NCI-H748 treated with DMSO at 0.1 percent for 48 hours (cell line): ENCODE results near the gene BRME1.
A peak's percentile ranks its signal among the peaks of the same experiment; 100 is the strongest.

Experiments
- DNase-seq: peaks from one replicate; lab custom pipeline; 2025; lab: John Stamatoyannopoulos, UW

BRME1 gene

GRCh38 chr19:13887018-13887436 is 18.9 kb downstream of the BRME1 start:
- DNase-seq = no peak

GRCh38 chr19:13885826-13886365 is 20.0 kb downstream of the BRME1 start:
- no peak for DNase-seq

- DNase-seq = no peak
These were observed 21.0 kb downstream of the BRME1 start for GRCh38 chr19:13884726-13885591.

GRCh38 chr19:13883516-13884064 is 22.3 kb downstream of the BRME1 start:
- no peak for DNase-seq

GRCh38 chr19:13882836-13883235 is 23.1 kb downstream of the BRME1 start:
- no peak for DNase-seq

- no peak for DNase-seq
These were observed 23.5 kb downstream of the BRME1 start for GRCh38 chr19:13882419-13882795.

GRCh38 chr19:13881692-13882418 is 24.1 kb downstream of the BRME1 start:
- DNase-seq = no peak

- no peak for DNase-seq
These were observed 24.6 kb downstream of the BRME1 start for GRCh38 chr19:13881251-13881691.

- peak; percentile 64 for DNase-seq
These were observed 25.6 kb downstream of the BRME1 start for GRCh38 chr19:13880059-13881043.

- no peak for DNase-seq
These were observed 28.6 kb downstream of the BRME1 start for GRCh38 chr19:13877303-13877702.

- no peak for DNase-seq
These were observed 29.1 kb downstream of the BRME1 start, which contains the start of gene NANOS3 for GRCh38 chr19:13876834-13877233. Gene NANOS3 (plus strand): TSS chr19:13877134. CDS start chr19:13877249, 115 bp downstream.

- no peak for DNase-seq
These were observed 30.1 kb downstream of the BRME1 start for GRCh38 chr19:13875824-13876223.

GRCh38 chr19:13873834-13874515 is 31.9 kb downstream of the BRME1 start:
- no peak for DNase-seq

- DNase-seq = no peak
These were observed 33.1 kb downstream of the BRME1 start for GRCh38 chr19:13872695-13873389.

- DNase-seq = no peak
These were observed 33.6 kb downstream of the BRME1 start for GRCh38 chr19:13872339-13872694.

GRCh38 chr19:13870873-13871272 is 35.0 kb downstream of the BRME1 start:
- no peak for DNase-seq

- no peak for DNase-seq
These were observed 36.6 kb downstream of the BRME1 start for GRCh38 chr19:13869281-13869680.

GRCh38 chr19:13868663-13869062 is 37.3 kb downstream of the BRME1 start:
- no peak for DNase-seq

GRCh38 chr19:13866463-13867046 is 39.4 kb downstream of the BRME1 start:
- no peak for DNase-seq
